ENCODE results near the gene FAR2.

Gene FAR2

GRCh38 chr12:29234965-29235626 is 86.0 kb downstream of the FAR2 start:
- TF ChIP-seq CTCF (IDR thresholded peaks at IDR 0.05; ENCODE audit: insufficient read depth, low read length), result no peak
- TF ChIP-seq REST (IDR thresholded peaks at IDR 0.05; ENCODE audit: insufficient replicate concordance, low read depth), result no peak
- no peak for TF ChIP-seq POLR2AphosphoS5 (IDR thresholded peaks at IDR 0.05; ENCODE audit: low read depth)
- TF ChIP-seq SPI1 (IDR thresholded peaks at IDR 0.05; ENCODE audit: borderline replicate concordance, low read depth), result no peak
- TF ChIP-seq GABPA (IDR thresholded peaks at IDR 0.05; ENCODE audit: low read depth), result no peak
- no peak for DNase-seq (ENCODE audit: low read depth in 1 of 2, low spot score in 1 of 2)
- H3K4me3 ChIP-seq (replicated peaks; ENCODE audit: insufficient read depth, low read length), result no peak overlapping the region

GRCh38 chr12:29238822-29239291 is 89.8 kb downstream of the FAR2 start:
- DNase-seq (ENCODE audit: low read depth in 1 of 2, low spot score in 1 of 2), result no peak
- no peak overlapping the region for H3K4me3 ChIP-seq (replicated peaks; ENCODE audit: insufficient read depth, low read length)
- no peak overlapping the region for H3K27ac ChIP-seq (replicated peaks)
- TF ChIP-seq REST (IDR thresholded peaks at IDR 0.05; ENCODE audit: insufficient replicate concordance, low read depth), result no peak
- TF ChIP-seq SPI1 (IDR thresholded peaks at IDR 0.05; ENCODE audit: borderline replicate concordance, low read depth), result no peak
- no peak for TF ChIP-seq CTCF (IDR thresholded peaks at IDR 0.05; ENCODE audit: insufficient read depth, low read length)
- TF ChIP-seq POLR2AphosphoS5 (IDR thresholded peaks at IDR 0.05; ENCODE audit: low read depth), result no peak
- no peak for TF ChIP-seq GABPA (IDR thresholded peaks at IDR 0.05; ENCODE audit: low read depth)
- H3K27me3 ChIP-seq (ENCODE audit: insufficient read depth, poor library complexity, severe bottlenecking), result no peaks in the 10 kb centered on the region

More at GRCh38 chr12:29234965-29235626, 86.0 kb downstream of the FAR2 start:
- Histone ChIP-seq H3K27ac (replicated peaks) (no peak overlapping the region), H3K27me3 (ENCODE audit: insufficient read depth, poor library complexity, severe bottlenecking) (no peaks in the 10 kb centered on the region)

- TF ChIP-seq REST (IDR thresholded peaks at IDR 0.05; ENCODE audit: insufficient replicate concordance, low read depth), result no peak
- TF ChIP-seq SPI1 (IDR thresholded peaks at IDR 0.05; ENCODE audit: borderline replicate concordance, low read depth), result no peak
- no peak for TF ChIP-seq GABPA (IDR thresholded peaks at IDR 0.05; ENCODE audit: low read depth)
- no peak for TF ChIP-seq CTCF (IDR thresholded peaks at IDR 0.05; ENCODE audit: insufficient read depth, low read length)
- no peak for TF ChIP-seq POLR2AphosphoS5 (IDR thresholded peaks at IDR 0.05; ENCODE audit: low read depth)
- no peak overlapping the region for H3K27ac ChIP-seq (replicated peaks)
Measured at GRCh38 chr12:29239336-29239735, 90.3 kb downstream of the FAR2 start.

More at GRCh38 chr12:29239336-29239735, 90.3 kb downstream of the FAR2 start:
- Histone ChIP-seq H3K4me3 (replicated peaks; ENCODE audit: insufficient read depth, low read length) (no peak overlapping the region), H3K27me3 (ENCODE audit: insufficient read depth, poor library complexity, severe bottlenecking) (no peaks in the 10 kb centered on the region)
- DNase-seq (ENCODE audit: low read depth in 1 of 2, low spot score in 1 of 2), result no peak

All from HL-60 (cell line).